GM18520 (cell line): ENCODE data around the gene UST.
"Not testable (repeated sequence)": the region's sequence is repeated elsewhere in the genome, so short reads cannot be mapped to it uniquely, and the experiment has no call there.

Source experiments
- ATAC-seq: cut with Tn5 transposase; IDR thresholded peaks from one replicate; pipeline ENCODE4 v1.9.1; 2021; ENCODE audit not compliant: unreplicated experiment

UST gene

DNA sequence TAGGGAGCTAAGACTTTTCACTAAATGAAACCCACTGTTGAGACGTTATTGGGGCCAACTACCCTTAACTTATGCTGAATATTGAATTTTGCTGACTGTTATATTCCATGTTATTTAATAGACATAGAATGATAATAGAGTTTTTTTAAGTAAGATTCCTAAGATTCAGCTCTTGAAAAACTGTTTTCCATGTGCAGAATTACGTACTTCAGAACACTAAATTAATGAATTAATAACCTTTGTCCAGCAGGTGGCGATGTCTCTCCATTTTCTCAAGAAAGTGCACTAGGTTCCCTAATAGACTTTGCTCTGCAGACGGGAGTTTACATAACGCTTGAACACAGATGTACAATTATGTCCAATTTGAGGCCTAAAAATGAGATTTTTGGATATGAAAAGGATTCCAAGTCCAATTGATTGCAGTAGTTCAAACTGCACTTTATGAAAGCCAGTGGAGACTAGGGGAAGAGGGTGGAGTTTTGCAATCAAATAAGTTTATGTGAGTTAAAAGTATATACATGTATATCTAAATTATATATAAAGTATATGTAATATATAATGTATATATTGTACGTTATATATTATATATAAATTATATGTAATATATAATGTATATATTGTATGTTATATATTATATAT, 282.1 kb downstream of the UST start:
- ATAC-seq = peak; percentile 21

DNA sequence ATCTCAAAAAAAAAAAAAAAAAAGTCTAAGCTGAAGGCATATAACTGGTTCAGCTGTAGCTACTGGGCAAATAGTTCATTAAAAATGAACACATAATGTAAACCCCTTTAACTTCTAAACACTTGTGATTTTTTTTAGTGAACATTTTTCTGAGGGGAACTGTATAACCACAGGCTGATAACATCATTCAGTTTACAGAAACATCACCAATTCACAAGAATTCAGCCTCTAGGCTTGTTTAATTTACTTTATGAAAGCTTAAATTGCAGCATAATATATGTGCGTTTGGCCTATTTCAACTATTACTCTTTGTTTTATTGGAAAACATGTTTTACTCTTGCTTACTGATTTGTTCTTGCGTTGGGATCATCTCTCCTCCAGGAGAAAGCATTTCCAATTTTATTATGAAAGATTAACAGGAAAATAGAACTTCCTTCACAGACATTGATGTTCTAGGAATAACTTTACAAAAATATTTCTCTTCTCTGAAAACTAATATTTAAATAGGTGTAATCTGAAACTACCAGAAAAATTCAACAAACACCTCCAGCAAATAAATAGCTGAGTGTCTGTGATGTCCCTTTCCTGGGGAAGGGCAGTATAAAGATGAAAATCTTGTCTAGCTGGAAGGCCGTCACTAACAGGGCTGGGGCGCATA, 284.5 kb downstream of the UST start:
- no peak for ATAC-seq

DNA sequence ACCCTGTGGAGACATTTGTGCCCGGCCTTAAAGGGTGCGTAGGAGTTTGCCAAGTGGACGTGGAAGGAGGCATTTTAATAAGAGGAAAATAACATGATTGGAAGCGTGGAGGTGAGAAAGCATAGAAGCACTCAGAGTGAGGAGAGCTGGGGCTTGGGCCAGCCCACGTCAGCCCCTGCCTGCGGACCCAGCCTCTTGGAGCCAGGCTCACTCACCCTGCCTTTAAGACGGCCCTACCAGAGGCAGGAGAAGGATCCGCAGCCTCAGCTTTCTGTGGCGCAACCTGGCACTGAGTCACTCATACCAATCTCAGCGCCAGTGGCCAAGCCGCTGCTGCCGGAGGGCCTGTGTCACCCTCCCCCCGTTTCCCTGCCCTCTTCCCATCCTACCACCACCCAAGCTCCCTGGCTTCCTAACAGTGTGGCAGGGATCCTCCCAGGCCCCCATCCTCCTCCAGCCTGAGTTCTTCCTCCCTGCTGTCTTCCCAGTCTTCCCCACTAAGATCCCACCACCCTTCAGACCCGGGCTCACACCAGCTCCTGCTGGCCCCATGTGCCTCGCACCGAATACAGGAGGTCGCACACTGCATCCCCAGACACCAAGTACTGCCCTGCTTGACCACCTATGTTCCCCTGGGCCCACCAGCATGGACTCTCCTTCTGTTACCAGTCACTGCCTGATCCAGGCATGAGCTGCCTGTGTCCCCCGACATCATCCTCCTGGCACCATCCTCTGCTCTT, 285.2 kb downstream of the UST start:
- no peak for ATAC-seq

DNA sequence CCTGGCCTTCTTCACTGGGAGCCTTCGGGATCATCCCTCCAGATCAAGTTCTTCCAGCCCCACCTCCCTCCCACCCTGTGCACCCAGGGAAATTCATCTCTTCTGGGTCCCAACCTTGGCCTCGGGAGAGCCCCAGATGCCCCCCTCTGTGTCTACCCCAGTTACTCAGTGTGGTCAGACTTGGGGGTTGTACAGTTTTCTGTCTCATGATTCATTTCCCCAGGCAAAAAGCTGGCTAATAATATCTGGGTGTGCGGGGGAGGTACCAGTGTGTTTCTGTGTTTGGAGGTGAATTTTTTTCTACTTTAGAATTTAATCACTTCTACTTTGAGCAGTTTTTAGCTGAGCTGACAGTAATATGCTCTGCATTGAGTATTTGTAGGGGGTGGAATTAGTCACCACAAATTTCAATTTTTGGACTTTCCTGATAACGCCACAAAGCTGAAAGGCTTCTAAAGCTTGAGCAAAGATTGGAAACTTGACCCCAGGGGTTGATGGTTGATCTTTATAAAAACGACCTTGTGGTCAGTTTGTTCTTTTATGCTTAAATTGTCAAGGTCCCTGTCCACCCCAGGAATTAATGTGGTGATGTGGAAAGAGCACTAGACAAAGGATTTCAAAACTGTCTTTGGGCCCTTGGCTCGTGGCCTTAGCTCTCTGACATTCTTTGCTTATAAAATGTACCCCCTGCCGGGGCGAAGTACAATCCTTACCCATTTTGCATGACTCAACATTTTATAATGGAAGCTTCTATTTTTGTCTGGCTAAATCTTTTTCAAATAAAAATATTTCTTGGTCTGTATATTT, 286.0 kb downstream of the UST start:
- ATAC-seq = peak; percentile 71

DNA sequence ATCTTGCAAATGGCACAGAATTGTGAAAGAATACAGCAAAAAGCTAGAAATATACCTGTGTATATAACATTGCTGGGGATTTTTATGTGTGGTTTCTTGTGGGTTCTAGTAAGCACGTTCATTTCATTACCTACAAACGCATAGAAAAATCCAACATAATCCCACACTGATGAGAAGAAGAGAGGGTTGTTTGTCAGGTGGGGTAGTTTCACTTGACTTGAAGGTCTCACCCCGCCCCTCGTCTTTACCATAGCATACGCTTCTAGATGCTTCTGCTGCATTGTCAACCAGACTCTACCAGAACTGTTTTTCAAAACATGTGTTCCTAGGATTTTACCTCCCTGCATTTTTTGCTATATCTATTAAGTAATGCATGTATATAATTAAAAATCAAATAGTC, 286.6 kb downstream of the UST start:
- ATAC-seq = no peak

DNA sequence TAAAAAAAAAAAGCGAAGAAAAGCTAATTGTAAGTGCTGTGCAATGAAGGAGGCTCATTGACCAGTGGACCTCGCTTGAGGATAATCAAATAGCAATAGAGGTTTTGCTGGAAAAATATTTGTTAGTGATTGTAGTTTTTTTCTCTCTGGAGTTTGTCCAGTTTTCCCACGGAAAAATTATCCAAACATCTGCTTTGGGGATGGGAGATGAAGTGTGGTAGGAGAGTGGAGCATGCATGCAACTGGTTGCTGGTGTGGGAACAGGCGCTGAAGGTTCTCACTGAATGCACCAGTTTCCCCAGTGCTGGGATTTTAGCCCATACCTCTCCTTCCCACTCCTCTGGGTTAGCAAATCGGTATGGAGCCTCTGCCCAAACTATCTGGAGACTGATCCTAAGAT, 288.9 kb downstream of the UST start:
- ATAC-seq = no peak

DNA sequence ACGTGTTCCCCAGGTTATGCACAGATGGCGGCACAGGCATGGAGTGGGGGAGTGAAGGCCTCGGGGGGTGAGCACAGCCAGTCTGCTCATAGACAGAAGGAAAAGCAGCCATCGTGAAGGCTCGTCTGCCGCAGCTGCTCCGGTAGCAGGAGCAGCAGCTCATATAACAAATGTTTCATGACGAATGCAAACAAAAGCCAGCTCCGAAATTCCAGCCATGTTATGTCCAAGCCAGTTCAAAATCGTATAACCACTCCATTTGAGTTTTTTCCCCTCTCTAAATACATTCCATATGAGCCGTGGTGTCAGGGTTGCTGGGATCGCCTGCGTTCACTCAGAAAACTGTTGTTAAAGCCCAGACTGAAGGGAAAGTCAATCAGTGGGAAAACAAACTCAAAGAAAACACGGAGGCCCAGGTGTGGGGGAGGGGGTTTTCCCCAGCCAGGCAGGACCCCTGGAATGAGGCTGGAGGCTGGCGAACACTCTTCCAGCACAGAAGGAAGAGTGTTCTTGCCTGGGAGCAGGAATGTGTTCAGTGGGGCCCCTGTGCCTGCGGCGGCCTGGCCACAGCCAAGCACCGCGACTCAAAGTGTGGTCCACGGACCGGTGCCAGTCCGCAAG, 290.3 kb downstream of the UST start:
- no peak for ATAC-seq

DNA sequence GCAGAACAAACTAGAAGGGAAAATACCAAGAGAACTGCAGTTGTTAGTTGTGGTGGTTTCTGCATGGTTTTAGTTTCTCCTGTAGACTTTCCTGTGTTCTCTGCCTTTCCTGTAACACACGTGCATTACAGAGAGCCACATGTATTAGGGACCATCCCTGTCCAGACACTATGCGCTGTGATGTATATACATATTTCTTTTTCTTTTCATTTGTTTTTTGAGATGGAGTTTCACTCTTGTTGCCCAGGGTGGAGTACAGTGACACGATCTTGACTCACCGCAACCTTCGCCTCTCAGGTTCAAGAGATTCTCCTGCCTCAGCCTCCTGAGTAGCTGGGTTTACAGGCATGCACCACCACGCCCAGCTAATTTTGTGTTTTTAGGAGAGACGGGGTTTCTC, 292.2 kb downstream of the UST start:
- ATAC-seq = not testable (repeated sequence)

DNA sequence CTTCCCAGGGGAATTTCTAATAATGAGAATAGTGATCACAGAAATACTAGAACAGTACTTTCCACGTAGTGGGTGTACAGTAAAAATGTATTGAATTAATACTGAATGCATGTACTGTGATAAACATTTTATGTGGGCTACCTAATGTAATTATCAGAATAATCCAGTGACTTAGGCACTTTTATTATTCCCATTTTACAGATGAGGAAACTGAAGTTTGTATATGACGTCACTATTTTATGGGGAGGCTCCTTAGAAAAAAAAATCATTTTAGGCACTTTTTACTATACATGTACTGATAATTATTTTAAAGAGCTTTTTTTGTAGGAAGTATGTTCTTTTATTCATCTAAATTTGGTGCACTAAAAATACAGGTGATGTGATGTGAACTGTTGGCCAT, 295.1 kb downstream of the UST start:
- no peak for ATAC-seq

DNA sequence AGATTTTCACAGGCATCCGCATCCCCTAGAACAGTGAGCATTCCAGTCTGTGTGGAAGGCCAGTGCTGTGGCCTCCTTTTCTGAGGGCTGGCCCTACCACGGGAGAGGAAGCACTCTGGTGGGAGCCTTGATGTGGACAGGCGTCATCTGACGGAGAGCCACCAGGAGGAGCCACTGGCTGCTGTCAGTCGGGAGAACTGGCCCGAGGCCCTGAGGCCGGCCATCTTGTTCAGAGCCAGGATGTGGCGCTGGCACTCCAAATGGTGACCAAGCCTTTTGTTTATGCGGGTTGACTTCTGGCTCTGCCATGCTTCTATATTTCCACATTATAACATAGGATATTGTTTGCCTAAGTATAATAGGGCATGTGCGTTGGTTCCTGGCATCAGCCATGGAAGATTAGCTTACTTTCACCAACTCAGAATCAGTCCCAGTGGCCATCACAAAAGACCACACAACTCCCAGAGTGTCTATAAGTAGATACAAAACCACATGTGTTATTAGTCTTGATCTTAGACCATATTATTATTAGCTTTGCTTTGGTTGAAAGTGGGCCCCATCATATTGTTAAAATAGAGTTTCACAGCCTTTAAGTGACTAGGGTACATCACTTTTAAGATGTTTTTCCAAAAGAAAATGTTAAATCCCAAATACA, 296.8 kb downstream of the UST start:
- ATAC-seq = no peak

DNA sequence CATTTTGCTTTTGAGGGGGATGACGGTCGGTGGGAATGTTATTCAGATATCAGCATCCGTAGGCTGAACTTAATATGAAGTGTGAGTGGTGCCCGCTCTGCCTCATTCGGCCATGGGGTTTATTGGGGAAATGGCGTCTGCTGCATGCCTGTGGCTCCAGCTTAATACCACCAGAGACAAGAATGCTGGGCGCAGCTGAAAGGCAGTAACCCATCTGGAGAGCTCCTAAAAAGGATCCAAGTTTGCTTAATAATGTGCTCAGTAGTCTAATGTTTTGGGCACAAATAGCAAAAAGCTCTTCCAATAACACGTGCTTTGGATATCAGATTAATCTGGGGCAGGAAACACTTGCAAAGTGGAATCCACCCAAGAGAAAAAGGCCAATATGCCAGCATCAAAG, 297.7 kb downstream of the UST start:
- ATAC-seq = no peak

DNA sequence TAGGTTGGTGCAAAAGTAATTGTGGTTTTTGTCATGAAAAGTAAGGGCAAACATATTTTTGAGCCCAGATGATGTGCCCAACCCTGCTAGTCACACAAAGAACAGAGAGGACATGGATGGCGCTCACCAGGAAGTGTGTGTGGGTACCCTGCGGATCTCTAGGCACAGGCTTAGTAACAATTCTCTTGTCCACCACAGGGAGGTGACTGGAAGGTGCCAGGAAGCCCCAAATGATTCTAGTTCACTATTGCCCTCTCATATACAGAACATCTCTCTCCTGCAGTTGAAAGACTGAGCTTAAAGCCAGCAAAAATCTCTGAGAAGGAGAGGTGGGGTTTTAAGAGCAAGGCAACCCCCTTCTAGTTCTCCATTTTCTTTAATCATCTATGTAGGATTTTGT, 298.6 kb downstream of the UST start:
- peak; percentile 35 for ATAC-seq

DNA sequence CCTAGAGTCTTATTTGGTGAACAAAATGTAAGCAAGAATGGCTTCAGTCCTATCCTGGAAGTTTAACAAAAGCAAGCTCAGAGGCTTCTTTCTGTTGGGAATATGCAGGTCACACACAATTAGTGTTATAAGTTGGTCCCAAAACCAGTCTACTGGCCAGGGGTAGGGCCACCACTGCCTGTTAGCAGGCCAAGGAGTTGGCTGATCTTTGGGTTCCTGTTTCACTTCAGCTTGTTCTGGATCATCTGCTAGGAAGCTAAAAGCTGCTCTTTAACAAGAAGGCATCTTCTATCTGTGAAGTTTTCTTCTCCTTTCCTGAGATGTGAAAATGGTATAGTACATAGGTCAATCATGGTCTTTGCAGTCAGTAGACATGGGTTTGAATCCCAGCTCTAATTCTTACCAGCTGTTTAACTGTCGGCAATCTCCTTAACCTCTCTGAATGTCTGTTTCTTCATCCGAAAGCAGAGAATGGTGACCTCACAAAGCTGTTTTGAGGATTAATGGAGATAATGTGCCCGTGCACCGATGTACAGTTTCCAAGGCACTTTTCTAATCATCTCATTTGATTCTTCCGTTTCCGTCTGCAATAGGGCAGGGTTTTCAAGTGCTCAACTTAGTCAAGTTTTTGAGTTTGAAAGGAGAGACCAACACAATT, 299.5 kb downstream of the UST start:
- no peak for ATAC-seq

DNA sequence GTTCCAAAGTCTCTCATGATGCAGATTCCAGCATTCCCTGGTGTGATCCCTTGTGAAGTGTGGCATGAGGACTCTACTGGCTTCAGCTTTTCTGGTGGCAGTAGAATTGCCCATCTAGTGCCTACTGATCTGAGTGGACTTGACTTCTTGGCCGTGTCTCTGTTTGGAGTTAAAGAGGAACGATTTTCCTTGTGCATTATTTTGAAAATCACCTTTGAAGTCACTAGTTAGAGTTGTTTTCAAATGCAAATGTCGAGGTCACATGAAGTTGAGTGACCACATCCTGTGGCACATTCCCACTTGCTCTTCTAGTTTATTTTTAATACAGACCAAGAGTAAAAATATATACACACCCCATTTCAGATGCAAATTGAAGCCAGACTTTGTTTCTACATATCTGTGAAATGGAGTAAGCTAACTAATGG, 300.0 kb downstream of the UST start:
- peak; percentile 57 for ATAC-seq

DNA sequence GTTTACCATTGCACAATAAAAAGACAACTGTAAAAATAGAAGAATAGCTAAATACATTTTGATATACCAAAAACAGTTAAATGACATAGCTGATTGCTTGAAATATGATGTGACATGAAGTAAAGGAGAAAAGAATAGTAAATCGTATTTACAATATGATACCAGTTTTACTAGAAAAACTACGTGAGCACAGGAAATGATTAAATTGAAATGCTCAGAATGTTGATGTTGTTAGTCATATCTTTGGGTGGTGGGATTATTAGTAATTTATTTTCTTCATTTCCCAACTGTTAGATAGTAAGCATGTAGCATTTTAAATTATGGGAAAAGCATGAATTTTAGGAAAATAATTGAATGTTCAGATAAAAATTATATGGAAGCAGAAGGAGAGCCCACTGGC, 302.4 kb downstream of the UST start:
- no peak for ATAC-seq

DNA sequence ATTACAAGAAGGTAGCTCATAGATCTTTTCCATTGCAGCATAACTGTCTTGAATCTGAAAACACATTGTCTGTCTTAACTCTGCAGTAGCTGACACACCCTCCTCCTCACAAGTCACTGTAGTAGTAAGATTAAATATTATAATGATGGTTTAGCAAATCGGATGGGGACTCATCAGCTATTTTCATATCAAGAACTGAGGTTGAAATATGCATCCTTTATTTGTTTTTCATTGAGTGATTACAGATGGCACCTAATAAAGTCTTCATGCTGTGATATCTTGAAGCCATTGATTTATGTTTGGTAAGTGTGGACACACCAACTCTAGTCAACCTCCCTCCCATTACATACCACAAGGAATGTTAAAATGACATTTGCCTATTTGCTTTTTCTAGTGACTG, 303.3 kb downstream of the UST start:
- no peak for ATAC-seq

DNA sequence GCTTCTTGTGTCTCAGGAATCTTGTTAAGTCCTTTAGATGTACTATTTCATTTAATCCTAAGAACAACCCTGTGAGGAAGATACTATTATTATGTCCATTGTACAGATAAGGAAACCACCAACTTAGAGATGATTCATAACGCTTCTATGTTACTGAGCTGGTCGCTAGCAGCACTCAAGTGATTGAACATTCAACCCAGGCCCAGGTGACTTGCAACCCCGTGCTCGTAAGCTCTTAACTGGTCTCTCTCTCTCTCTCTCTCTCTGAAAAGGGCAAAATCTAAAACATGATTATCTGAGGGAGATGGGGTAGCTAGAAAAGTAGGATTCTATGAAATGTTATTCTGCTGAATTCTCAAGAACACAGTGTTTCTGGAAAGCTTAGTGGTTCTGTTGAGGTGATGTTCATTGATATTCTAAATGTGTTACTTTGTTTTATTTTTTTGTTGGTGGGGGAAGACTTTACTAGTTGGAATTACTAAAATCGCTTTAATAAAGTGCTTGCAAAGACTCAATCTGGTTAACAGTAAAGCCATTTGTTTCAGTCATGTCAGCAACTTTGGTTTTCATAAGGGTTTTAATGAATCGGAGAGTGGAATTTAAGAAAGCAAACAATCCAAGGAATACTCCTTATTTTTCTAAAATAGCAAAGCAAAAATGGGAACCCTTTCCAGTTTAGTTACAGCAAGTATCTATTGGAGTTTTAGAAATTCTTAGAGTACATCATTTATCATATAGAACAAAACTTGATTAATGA, 305.7 kb downstream of the UST start:
- peak; percentile 65 for ATAC-seq

DNA sequence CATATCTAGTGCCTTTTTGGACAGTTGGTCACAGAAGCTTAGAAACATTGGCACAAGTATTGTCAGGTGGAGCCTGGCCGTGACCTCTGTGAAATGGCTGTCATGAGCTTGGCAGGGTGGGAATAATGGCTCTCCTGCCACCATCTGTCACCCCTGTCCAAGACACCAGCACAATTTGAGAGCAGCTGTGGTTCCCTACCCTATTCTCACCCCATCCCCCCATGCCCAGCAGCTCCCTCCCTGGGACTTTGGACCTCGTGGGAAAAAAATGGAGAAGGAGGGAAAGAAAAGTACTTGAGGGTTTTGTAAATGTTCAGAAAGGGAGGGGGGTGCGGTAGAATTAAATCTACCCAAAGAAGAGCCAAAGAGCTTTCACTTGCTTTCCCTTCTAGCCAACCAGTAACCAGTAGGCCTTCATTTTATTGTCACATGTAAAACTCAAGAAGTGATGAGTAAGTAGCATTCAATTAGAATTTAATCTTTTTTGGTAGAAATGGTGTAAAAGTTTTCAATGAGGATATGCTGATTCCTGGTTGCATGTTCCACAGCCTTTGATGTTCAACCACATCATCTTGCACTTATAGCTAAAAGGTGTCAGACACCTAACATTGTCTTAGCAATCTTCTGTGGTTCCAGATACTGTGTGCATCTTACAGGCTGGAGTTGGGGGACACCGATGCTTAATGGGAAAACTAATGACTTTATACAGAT, 307.2 kb downstream of the UST start:
- no peak for ATAC-seq
